ENCODE results near the gene PLA2G4E.

PLA2G4E gene

GRCh38 chr15:41948490-41948889, 72.4 kb downstream of the PLA2G4E start:
- Histone ChIP-seq H3K4me2 (ENCODE audit: low read length) (no peak overlapping the region), H3K27ac (no peak overlapping the region), H3K36me3 (ENCODE audit: control insufficient read depth, insufficient read depth, low read length) (no peaks in the 10 kb centered on the region), H3K79me2 (peaks cover 3% of the 10 kb centered on the region), H3K27me3 (ENCODE audit: control insufficient read depth, insufficient read depth, low read length) (no peaks in the 10 kb centered on the region), H3K9me3 (ENCODE audit: control insufficient read depth, low read length) (no peaks in the 10 kb centered on the region), H3K4me3 (ENCODE audit: low read depth, low read length) (no peak overlapping the region), H2AFZ (no peak overlapping the region), H3K9ac (no peak overlapping the region), H3K4me1 (peaks cover 8% of the 10 kb centered on the region)
- TF ChIP-seq, protein P1, sequence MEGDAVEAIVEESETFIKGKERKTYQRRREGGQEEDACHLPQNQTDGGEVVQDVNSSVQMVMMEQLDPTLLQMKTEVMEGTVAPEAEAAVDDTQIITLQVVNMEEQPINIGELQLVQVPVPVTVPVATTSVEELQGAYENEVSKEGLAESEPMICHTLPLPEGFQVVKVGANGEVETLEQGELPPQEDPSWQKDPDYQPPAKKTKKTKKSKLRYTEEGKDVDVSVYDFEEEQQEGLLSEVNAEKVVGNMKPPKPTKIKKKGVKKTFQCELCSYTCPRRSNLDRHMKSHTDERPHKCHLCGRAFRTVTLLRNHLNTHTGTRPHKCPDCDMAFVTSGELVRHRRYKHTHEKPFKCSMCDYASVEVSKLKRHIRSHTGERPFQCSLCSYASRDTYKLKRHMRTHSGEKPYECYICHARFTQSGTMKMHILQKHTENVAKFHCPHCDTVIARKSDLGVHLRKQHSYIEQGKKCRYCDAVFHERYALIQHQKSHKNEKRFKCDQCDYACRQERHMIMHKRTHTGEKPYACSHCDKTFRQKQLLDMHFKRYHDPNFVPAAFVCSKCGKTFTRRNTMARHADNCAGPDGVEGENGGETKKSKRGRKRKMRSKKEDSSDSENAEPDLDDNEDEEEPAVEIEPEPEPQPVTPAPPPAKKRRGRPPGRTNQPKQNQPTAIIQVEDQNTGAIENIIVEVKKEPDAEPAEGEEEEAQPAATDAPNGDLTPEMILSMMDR (IDR thresholded peaks at IDR 0.05), result no peak

DNA sequence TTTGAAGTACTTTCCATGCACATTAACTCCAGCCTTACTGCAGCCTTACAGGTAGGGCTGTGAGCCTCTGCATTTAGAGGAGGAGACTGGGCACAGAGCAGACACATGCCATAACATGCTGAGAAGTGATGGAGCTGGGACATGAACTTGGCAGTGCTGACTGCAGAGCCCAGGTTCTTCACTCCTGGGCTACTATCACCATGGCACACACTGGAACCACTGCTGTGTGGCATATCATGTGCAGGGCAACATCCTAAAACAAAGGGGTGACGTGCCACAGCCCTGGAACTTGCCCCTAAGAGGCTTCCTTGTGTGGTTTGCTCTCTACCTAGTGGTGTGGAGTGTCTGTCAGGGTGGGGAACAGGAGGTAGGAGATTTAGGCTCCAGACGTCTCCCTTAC, 73.9 kb downstream of the PLA2G4E start:
- no peaks in the 10 kb centered on the region for H3K36me3 ChIP-seq (ENCODE audit: control insufficient read depth, insufficient read depth, low read length)
- H3K27ac ChIP-seq, result no peak overlapping the region
- no peak overlapping the region for H2AFZ ChIP-seq
- H3K79me2 ChIP-seq, result peaks cover 3% of the 10 kb centered on the region
- TF ChIP-seq, protein P1 (IDR thresholded peaks at IDR 0.05), result no peak
- H3K4me3 ChIP-seq (ENCODE audit: low read depth, low read length), result no peak overlapping the region
- H3K4me1 ChIP-seq, result peaks cover 8% of the 10 kb centered on the region
- H3K9me3 ChIP-seq (ENCODE audit: control insufficient read depth, low read length), result no peaks in the 10 kb centered on the region
- H3K27me3 ChIP-seq (ENCODE audit: control insufficient read depth, insufficient read depth, low read length), result no peaks in the 10 kb centered on the region
- H3K9ac ChIP-seq, result no peak overlapping the region
- H3K4me2 ChIP-seq (ENCODE audit: low read length), result no peak overlapping the region

DNA sequence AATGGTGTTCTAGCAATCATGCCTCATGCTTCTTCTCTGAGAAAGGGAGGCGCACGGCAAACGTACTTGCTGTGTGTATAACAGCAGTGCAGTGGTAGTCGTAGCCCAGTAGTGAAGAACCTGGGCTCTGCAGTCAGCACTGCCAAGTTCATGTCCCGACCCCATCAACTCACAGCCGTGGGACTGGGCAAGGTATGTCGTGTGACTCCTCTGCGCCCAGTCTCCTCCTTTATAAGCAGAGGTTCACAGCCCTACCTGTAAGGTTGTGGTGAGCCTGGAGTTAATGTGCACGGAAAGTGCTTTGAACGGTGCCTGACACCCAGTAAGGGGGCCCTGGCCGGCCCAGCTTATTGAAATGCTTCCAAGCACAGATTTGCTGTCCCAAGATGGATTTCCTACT, 75.1 kb downstream of the PLA2G4E start:
- no peaks in the 10 kb centered on the region for H3K36me3 ChIP-seq (ENCODE audit: control insufficient read depth, insufficient read depth, low read length)
- no peaks in the 10 kb centered on the region for H3K9me3 ChIP-seq (ENCODE audit: control insufficient read depth, low read length)
- no peak overlapping the region for H3K27ac ChIP-seq
- no peak overlapping the region for H3K9ac ChIP-seq
- no peak overlapping the region for H2AFZ ChIP-seq
- H3K27me3 ChIP-seq (ENCODE audit: control insufficient read depth, insufficient read depth, low read length), result no peaks in the 10 kb centered on the region
- peaks cover 3% of the 10 kb centered on the region for H3K79me2 ChIP-seq
- TF ChIP-seq, protein P1 (IDR thresholded peaks at IDR 0.05), result no peak
- H3K4me2 ChIP-seq (ENCODE audit: low read length), result no peak overlapping the region
- no peak overlapping the region for H3K4me3 ChIP-seq (ENCODE audit: low read depth, low read length)
- H3K4me1 ChIP-seq, result peaks cover 8% of the 10 kb centered on the region

DNA sequence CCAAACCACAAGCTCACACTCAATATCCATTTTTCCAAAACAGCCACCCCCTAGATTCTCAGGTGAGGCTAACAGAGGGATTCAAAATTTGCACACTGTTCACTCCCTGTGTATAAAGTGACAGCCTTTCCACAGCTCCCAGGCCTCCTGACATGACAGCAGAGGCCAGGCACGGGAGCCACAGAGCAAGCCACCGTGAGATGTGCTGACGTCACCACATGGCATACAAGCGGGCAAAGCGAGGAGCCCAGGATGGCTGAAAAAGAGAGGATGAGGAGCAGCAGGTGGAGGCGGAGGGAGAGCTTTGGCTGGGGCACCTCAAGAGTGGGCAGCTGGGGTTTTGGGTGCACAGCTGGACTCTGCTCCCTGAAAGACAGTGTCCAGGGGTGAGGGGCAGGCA, 75.6 kb downstream of the PLA2G4E start:
- H3K9ac ChIP-seq, result no peak overlapping the region
- no peaks in the 10 kb centered on the region for H3K36me3 ChIP-seq (ENCODE audit: control insufficient read depth, insufficient read depth, low read length)
- no peak overlapping the region for H2AFZ ChIP-seq
- TF ChIP-seq, protein P1 (IDR thresholded peaks at IDR 0.05), result no peak
- no peak overlapping the region for H3K27ac ChIP-seq
- peaks cover 8% of the 10 kb centered on the region for H3K4me1 ChIP-seq
- no peaks in the 10 kb centered on the region for H3K9me3 ChIP-seq (ENCODE audit: control insufficient read depth, low read length)
- H3K4me3 ChIP-seq (ENCODE audit: low read depth, low read length), result no peak overlapping the region
- no peak overlapping the region for H3K4me2 ChIP-seq (ENCODE audit: low read length)
- no peaks in the 10 kb centered on the region for H3K27me3 ChIP-seq (ENCODE audit: control insufficient read depth, insufficient read depth, low read length)
- H3K79me2 ChIP-seq, result peaks cover 3% of the 10 kb centered on the region

DNA sequence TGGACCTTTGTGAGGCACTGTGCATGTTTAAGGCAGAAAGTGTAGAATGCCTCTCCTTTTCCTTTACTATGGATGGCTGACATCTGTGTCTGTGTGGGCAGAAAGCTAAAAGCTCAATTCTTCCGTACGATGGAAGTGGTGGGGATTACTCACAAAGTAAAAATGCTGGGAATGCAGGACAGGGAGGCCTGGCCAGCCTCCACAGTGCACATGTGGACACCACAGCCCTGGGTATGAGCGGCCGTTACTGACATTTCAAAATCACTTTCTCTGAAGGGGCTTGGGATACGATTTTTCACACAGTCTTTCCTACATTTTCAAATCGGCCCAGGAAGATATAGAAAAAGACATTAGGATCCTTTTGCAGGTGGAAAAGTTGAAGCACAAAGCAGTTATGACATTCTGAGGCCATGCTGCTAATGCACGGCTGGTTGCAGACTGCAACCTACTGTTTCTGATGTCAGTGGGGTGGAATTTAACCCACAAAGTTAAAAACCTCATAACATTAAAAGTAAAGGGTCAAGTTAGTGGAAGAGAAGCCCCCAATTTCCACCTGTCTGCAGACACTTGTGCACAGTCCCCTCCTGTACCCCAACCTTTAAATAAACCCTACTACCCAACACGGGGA, 76.4 kb downstream of the PLA2G4E start:
- Histone ChIP-seq H3K9ac (no peak overlapping the region), H3K79me2 (peaks cover 3% of the 10 kb centered on the region), H3K4me2 (ENCODE audit: low read length) (no peak overlapping the region), H3K27ac (no peak overlapping the region), H2AFZ (no peak overlapping the region), H3K27me3 (ENCODE audit: control insufficient read depth, insufficient read depth, low read length) (no peaks in the 10 kb centered on the region), H3K4me3 (ENCODE audit: low read depth, low read length) (no peak overlapping the region), H3K9me3 (ENCODE audit: control insufficient read depth, low read length) (no peaks in the 10 kb centered on the region), H3K36me3 (ENCODE audit: control insufficient read depth, insufficient read depth, low read length) (no peaks in the 10 kb centered on the region), H3K4me1 (peaks cover 2% of the 10 kb centered on the region)
- TF ChIP-seq, protein P1 (IDR thresholded peaks at IDR 0.05), result no peak
